ENCODE measurements around the gene ALDH1A2. TPM values are rescaled to one million over a fixed set of nuclear protein-coding genes. Genes with fewer than 3 reads are reported as not detected.

Gene ALDH1A2
- polyA plus RNA-seq, 1 of the 3 experiments (the other 2 are of a cell fraction) = not detected

GRCh38 chr15:58014470-58014869 is 51.0 kb downstream of the ALDH1A2 start:
- no peaks in the 10 kb centered on the region for H3K36me3 ChIP-seq (replicated peaks in 1 of 2; ENCODE audit: control insufficient read depth in 1 of 2, insufficient read depth in 2 of 2, low read length in 1 of 2)
- no peaks in the 10 kb centered on the region for H3K27me3 ChIP-seq (ENCODE audit: insufficient read depth)
- CTCF ChIA-PET = no interaction called here
- H3F3A ChIP-seq (replicated peaks; ENCODE audit: insufficient read depth) = no peaks in the 10 kb centered on the region
- POLR2A ChIA-PET = no interaction called here
- no peak overlapping the region for H3K4me3 ChIP-seq (ENCODE audit: low read depth in 2 of 2, low read length in 1 of 2)
- no peaks in the 10 kb centered on the region for H3K9me2 ChIP-seq
- no peak overlapping the region for H3K4me2 ChIP-seq
- no peak overlapping the region for H3K27ac ChIP-seq (ENCODE audit: low read depth in 2 of 2, low read length in 1 of 2)
- no peaks in the 10 kb centered on the region for H3K9me3 ChIP-seq
- H3K4me1 ChIP-seq (ENCODE audit: control insufficient read depth in 1 of 2, insufficient read depth in 2 of 2, low read depth in 1 of 2, low read length in 1 of 2) = no peaks in the 10 kb centered on the region; a peak in 1 of 4 replicates
- no peak overlapping the region for H3K9ac ChIP-seq
- WGBS (ENCODE audit: low lambda C conversion rate) = 37% methylated on average over 1 of the region's 1 CpG
- no peak for DNase-seq
- TF ChIP-seq USF2 (IDR thresholded peaks at IDR 0.05; ENCODE audit: borderline replicate concordance, low read depth, low read length) (no peak), RCOR1 (IDR thresholded peaks at IDR 0.05; ENCODE audit: low read length) (no peak), FOSL2 (IDR thresholded peaks at IDR 0.05; ENCODE audit: borderline replicate concordance, low read depth) (no peak), NFIC (IDR thresholded peaks at IDR 0.05; ENCODE audit: borderline replicate concordance) (no peak), POLR2AphosphoS5 (IDR thresholded peaks at IDR 0.05; ENCODE audit: low read depth, low read length) (no peak), MAX (IDR thresholded peaks at IDR 0.05; ENCODE audit: low read depth) (no peak), PBX3 (IDR thresholded peaks at IDR 0.05) (no peak), GABPA (IDR thresholded peaks at IDR 0.05; ENCODE audit: low read depth) (no peak), EP300 (IDR thresholded peaks at IDR 0.05; ENCODE audit: borderline replicate concordance in 1 of 2, low read depth in 1 of 2, low read length in 1 of 2) (no peak), ELF1 (IDR thresholded peaks at IDR 0.05) (no peak)
- H2AFZ ChIP-seq (ENCODE audit: low read depth) = no peak overlapping the region
- no peaks in the 10 kb centered on the region for H3K79me2 ChIP-seq (ENCODE audit: insufficient read depth)
- no peaks in the 10 kb centered on the region for H4K20me1 ChIP-seq (ENCODE audit: insufficient read depth)

- POLR2A ChIA-PET = no interaction called here
- Histone ChIP-seq H3K27ac (ENCODE audit: low read depth in 2 of 2, low read length in 1 of 2) (no peak overlapping the region), H3K4me1 (ENCODE audit: control insufficient read depth in 1 of 2, insufficient read depth in 2 of 2, low read depth in 1 of 2, low read length in 1 of 2) (no peaks in the 10 kb centered on the region; a peak in 1 of 4 replicates), H3K9ac (no peak overlapping the region), H3K27me3 (ENCODE audit: insufficient read depth) (no peaks in the 10 kb centered on the region), H3K4me2 (no peak overlapping the region), H3K9me2 (no peaks in the 10 kb centered on the region), H3K9me3 (no peaks in the 10 kb centered on the region), H3K79me2 (ENCODE audit: insufficient read depth) (no peaks in the 10 kb centered on the region), H4K20me1 (ENCODE audit: insufficient read depth) (no peaks in the 10 kb centered on the region), H2AFZ (ENCODE audit: low read depth) (no peak overlapping the region), H3F3A (replicated peaks; ENCODE audit: insufficient read depth) (no peaks in the 10 kb centered on the region), H3K4me3 (ENCODE audit: low read depth in 2 of 2, low read length in 1 of 2) (no peak overlapping the region), H3K36me3 (replicated peaks in 1 of 2; ENCODE audit: control insufficient read depth in 1 of 2, insufficient read depth in 2 of 2, low read length in 1 of 2) (no peaks in the 10 kb centered on the region)
- WGBS (ENCODE audit: low lambda C conversion rate) = 35% methylated on average over 4 of the region's 4 CpGs
- CTCF ChIA-PET = no interaction called here
- no peak for DNase-seq
- no peak for TF ChIP-seq NFIC (IDR thresholded peaks at IDR 0.05; ENCODE audit: borderline replicate concordance)
- TF ChIP-seq TEAD4 (IDR thresholded peaks at IDR 0.05; ENCODE audit: borderline replicate concordance, insufficient read depth) = no peak
Measured at GRCh38 chr15:58014040-58014439, 51.5 kb downstream of the ALDH1A2 start.
